CD14-positive monocyte (primary cell): Measurements from ENCODE around the gene ZBTB5. TPM values are rescaled to one million over a fixed set of nuclear protein-coding genes. Genes with fewer than 3 reads are reported as not detected.

Source experiments
- DNase-seq, 3 donors: peaks; one replicate each; pipeline ENCODE4 v3.0.0-alpha.2; 2011 to 2022
- H2AFZ ChIP-seq: 2 replicates; pipeline ENCODE4 v1.6.0; 2012; ENCODE audit warnings: mild to moderate bottlenecking, low read depth, low read length, inconsistent platforms; ENCODE audit not compliant: insufficient read depth, poor library complexity, severe bottlenecking
- H3K27ac ChIP-seq, 2 donors: 1 replicate in 1 of 2; 2 replicates in 1 of 2; pipeline ENCODE4 v1.5.1; 2012 to 2013; ENCODE audit warnings: low read length in 2 of 2, control low read depth in 1 of 2, inconsistent platforms in 1 of 2, low read depth in 1 of 2, mild to moderate bottlenecking in 1 of 2
- H3K27me3 ChIP-seq, 2 donors: one replicate each; pipeline versions ENCODE4 v1.6.0 to v1.6.1; 2011 to 2013; ENCODE audit warnings: low read length in 2 of 2; ENCODE audit not compliant: control insufficient read depth in 2 of 2, insufficient read depth in 2 of 2
- H3K36me3 ChIP-seq, 2 donors: replicated peaks in 1 of 2; 1 replicate in 1 of 2; 2 replicates in 1 of 2; pipeline versions ENCODE4 v1.5.1 to v1.6.1; 2012 to 2013; ENCODE audit warnings: low read length in 2 of 2, control low read depth in 1 of 2, inconsistent platforms in 1 of 2, mild to moderate bottlenecking in 1 of 2; ENCODE audit not compliant: insufficient read depth in 2 of 2, control insufficient read depth in 1 of 2
- H3K4me1 ChIP-seq, 2 donors: 1 replicate in 1 of 2; 2 replicates in 1 of 2; pipeline versions ENCODE4 v1.5.1 to v1.6.1; 2012 to 2013; ENCODE audit warnings: low read length in 2 of 2, control low read depth in 1 of 2, inconsistent platforms in 1 of 2, mild to moderate bottlenecking in 1 of 2, moderate library complexity in 1 of 2; ENCODE audit not compliant: insufficient read depth in 2 of 2, control insufficient read depth in 1 of 2
- H3K4me2 ChIP-seq: replicated peaks from 2 replicates; pipeline ENCODE3; 2012; ENCODE audit warnings: low read length, moderate library complexity, mild to moderate bottlenecking; ENCODE audit not compliant: poor library complexity, severe bottlenecking; ENCODE audit errors: extremely low read depth
- H3K4me3 ChIP-seq, 3 experiments: fragments of 200-600 bp in 1 of 3; sonication (generic) in 1 of 3; replicated peaks in 1 of 3; 1 replicate in 2 of 3; 2 replicates in 1 of 3; pipeline ENCODE4 v1.5.1; 2011 to 2013; ENCODE audit warnings: low read length in 3 of 3, mild to moderate bottlenecking in 3 of 3, control low read depth in 2 of 3, low read depth in 2 of 3, inconsistent platforms in 1 of 3, moderate library complexity in 1 of 3
- H3K79me2 ChIP-seq: 2 replicates; pipeline ENCODE4 v1.6.0; 2012; ENCODE audit warnings: mild to moderate bottlenecking, control low read depth, inconsistent platforms, low read length, moderate library complexity; ENCODE audit not compliant: insufficient read depth
- H3K9ac ChIP-seq: 2 replicates; pipeline ENCODE4 v1.6.0; 2017; ENCODE audit warnings: low read length, mild to moderate bottlenecking; ENCODE audit not compliant: insufficient read depth, poor library complexity, severe bottlenecking
- H3K9me3 ChIP-seq, 2 donors: replicated peaks in 1 of 2; 1 replicate in 1 of 2; 2 replicates in 1 of 2; pipeline versions ENCODE4 v1.5.1 to v1.6.1; 2012 to 2013; ENCODE audit warnings: low read length in 2 of 2, control low read depth in 1 of 2; ENCODE audit not compliant: control insufficient read depth in 1 of 2, insufficient read depth in 1 of 2
- H4K20me1 ChIP-seq: 2 replicates; pipeline ENCODE4 v1.6.0; 2012; ENCODE audit warnings: mild to moderate bottlenecking, low read length, control low read depth, moderate library complexity; ENCODE audit not compliant: insufficient read depth
- H3K27ac Mint-ChIP-seq, 7 donors: one replicate each; pipeline ENCODE4 v1.8.0; 2020; ENCODE audit warnings: mild to moderate bottlenecking in 7 of 7, mixed read lengths in 7 of 7, moderate library complexity in 6 of 7, inconsistent platforms in 2 of 7
- H3K27me3 Mint-ChIP-seq, 3 donors: one replicate each; pipeline ENCODE4 v1.8.0; 2021 to 2022; ENCODE audit warnings: low read depth in 3 of 3, mild to moderate bottlenecking in 3 of 3, mixed read lengths in 3 of 3, moderate library complexity in 3 of 3, inconsistent platforms in 1 of 3
- H3K36me3 Mint-ChIP-seq, 2 donors: one replicate each; pipeline ENCODE4 v1.8.0; 2020; ENCODE audit warnings: mixed read lengths in 2 of 2, inconsistent platforms in 1 of 2, mild to moderate bottlenecking in 1 of 2
- H3K4me1 Mint-ChIP-seq: one replicate; pipeline ENCODE4 v1.8.0; 2020; ENCODE audit warnings: mild to moderate bottlenecking, mixed read lengths
- H3K4me3 Mint-ChIP-seq, 2 donors: one replicate each; pipeline ENCODE4 v1.8.0; 2020; ENCODE audit warnings: mild to moderate bottlenecking in 2 of 2, mixed read lengths in 2 of 2, moderate library complexity in 1 of 2
- H3K9me3 Mint-ChIP-seq, 7 donors: one replicate each; pipeline ENCODE4 v1.8.0; 2020 to 2022; ENCODE audit warnings: mixed read lengths in 7 of 7, mild to moderate bottlenecking in 6 of 7, moderate library complexity in 6 of 7, inconsistent platforms in 2 of 7
- CTCF ChIP-seq: fragments of 200-600 bp; IDR thresholded peaks from one replicate; pipeline ENCODE4 v1.8.0; 2022; ENCODE audit warnings: antibody characterized with exemption, mild to moderate bottlenecking
- WGBS: methylation state at CpG from one replicate; pipeline ENCODE4 v1.1.5; 2013; ENCODE audit warnings: missing lambda C conversion rate; ENCODE audit not compliant: insufficient coverage; 5-methylcytosine and 5-hydroxymethylcytosine counted together
- intact Hi-C, 2 donors: fragments of 100-400 bp; cut with micrococcal nuclease; formaldehyde crosslinking; loops; one replicate each; pipeline versions ENCODE4 v1.15.0 to v1.15.1; 2023
- polyA plus RNA-seq, 3 donors: library from polyadenylated mRNA; depleted of rRNA in 1 of 3; unstranded in 2 of 3; stranded (reverse) in 1 of 3; fragments of 300-500 nt in 2 of 3; fragments of >200 nt in 1 of 3; fragmentation: Illumina TruSeq in 2 of 3; gene quantifications; 1 replicate in 2 of 3; 2 replicates in 1 of 3; pipeline ENCODE4 v1.2.3, GENCODE V29; 2012 to 2021

ZBTB5 gene
- polyA plus RNA-seq, 3 donors: 0.58 to 6.4 (median 1.4) TPM

GRCh38 chr9:37451628-37452027, 13.6 kb downstream of the ZBTB5 start:
- peaks cover 2% of the 10 kb centered on the region for H3K4me1 Mint-ChIP-seq
- intact Hi-C loops: no loop called here
- Histone ChIP-seq H3K4me2 (no peak overlapping the region), H3K36me3 (peaks cover 3 to 6% of the 10 kb centered on the region in 2 donors), H3K9ac (no peak overlapping the region), H3K79me2 (peaks cover 22% of the 10 kb centered on the region), H4K20me1 (peaks cover 14% of the 10 kb centered on the region), H3K9me3 (no peaks in the 10 kb centered on the region), H2AFZ (no peak overlapping the region), H3K4me1 (no peaks in the 10 kb centered on the region), H3K4me3 (no peak overlapping the region), H3K27me3 (no peaks in the 10 kb centered on the region), H3K27ac (no peak overlapping the region)
- 13% methylated on average over 1 of the region's 3 CpGs for WGBS
- H3K9me3 Mint-ChIP-seq: peaks cover 0 to 4% (median 0%) of the 10 kb centered on the region in 7 donors
- H3K4me3 Mint-ChIP-seq: no peak overlapping the region
- TF ChIP-seq CTCF: no peak
- no peak overlapping the region for H3K27ac Mint-ChIP-seq
- H3K27me3 Mint-ChIP-seq: no peaks in the 10 kb centered on the region
- peaks cover 5 to 13% of the 10 kb centered on the region in 2 donors for H3K36me3 Mint-ChIP-seq
- DNase-seq: no peak

GRCh38 chr9:37449862-37450632, 15.2 kb downstream of the ZBTB5 start:
- peaks cover 9% of the 10 kb centered on the region for H3K79me2 ChIP-seq
- no peak overlapping the region for H3K4me3 ChIP-seq
- no peak overlapping the region for H3K27ac ChIP-seq
- Mint-ChIP-seq H3K36me3 (peaks cover 5 to 9% of the 10 kb centered on the region in 2 donors), H3K27ac (peak overlapping the region in 1 of 7 donors; percentile 8), H3K27me3 (no peaks in the 10 kb centered on the region), H3K4me3 (no peak overlapping the region), H3K9me3 (peaks cover 0 to 4% (median 0%) of the 10 kb centered on the region in 7 donors), H3K4me1 (peaks cover 2% of the 10 kb centered on the region)
- H3K4me2 ChIP-seq: no peak overlapping the region
- H4K20me1 ChIP-seq: peaks cover 14% of the 10 kb centered on the region
- no peaks in the 10 kb centered on the region for H3K9me3 ChIP-seq
- WGBS: 100% methylated on average over 1 of the region's 12 CpGs
- TF ChIP-seq CTCF: no peak
- H3K36me3 ChIP-seq: peaks cover 3 to 6% of the 10 kb centered on the region in 2 donors
- no peak overlapping the region for H3K9ac ChIP-seq
- DNase-seq: no peak
- no peak overlapping the region for H2AFZ ChIP-seq
- H3K4me1 ChIP-seq: no peaks in the 10 kb centered on the region
- intact Hi-C loops: no loop called here
- no peaks in the 10 kb centered on the region for H3K27me3 ChIP-seq
